ENCODE measurements around the gene KRTAP10-1.

DNA sequence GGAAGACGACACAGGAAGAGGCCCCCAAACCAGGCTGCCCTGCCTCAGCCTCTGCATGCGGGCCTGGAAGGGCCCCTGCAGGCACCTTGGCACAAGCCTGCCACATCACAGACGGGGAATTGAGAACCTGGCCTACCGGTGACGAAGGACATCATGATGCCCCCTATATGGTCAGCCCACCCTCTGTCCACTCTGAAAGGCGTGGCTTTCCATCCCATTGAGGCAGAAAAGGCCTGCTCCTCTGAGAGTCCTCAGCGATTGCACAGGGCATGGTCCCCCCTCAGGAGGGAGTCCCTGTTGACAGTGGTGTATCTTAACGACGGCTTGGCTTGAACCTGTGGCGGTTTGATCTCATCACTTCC, 11.4 kb downstream of the KRTAP10-1 start:
- TF ChIP-seq, protein P1, sequence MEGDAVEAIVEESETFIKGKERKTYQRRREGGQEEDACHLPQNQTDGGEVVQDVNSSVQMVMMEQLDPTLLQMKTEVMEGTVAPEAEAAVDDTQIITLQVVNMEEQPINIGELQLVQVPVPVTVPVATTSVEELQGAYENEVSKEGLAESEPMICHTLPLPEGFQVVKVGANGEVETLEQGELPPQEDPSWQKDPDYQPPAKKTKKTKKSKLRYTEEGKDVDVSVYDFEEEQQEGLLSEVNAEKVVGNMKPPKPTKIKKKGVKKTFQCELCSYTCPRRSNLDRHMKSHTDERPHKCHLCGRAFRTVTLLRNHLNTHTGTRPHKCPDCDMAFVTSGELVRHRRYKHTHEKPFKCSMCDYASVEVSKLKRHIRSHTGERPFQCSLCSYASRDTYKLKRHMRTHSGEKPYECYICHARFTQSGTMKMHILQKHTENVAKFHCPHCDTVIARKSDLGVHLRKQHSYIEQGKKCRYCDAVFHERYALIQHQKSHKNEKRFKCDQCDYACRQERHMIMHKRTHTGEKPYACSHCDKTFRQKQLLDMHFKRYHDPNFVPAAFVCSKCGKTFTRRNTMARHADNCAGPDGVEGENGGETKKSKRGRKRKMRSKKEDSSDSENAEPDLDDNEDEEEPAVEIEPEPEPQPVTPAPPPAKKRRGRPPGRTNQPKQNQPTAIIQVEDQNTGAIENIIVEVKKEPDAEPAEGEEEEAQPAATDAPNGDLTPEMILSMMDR (IDR thresholded peaks at IDR 0.05) = no peak
- no peak for TF ChIP-seq POLR2A (IDR thresholded peaks at IDR 0.05; ENCODE audit: low read depth)
- no peak for TF ChIP-seq EP300 (IDR thresholded peaks at IDR 0.05)
- no peak for TF ChIP-seq POLR2AphosphoS5 (IDR thresholded peaks at IDR 0.05)
